Endothelial cell of umbilical vein (primary cell): ENCODE data around the gene USP25.
A peak's percentile ranks its signal among the peaks of the same experiment; 100 is the strongest.

Experiments
- CTCF ChIP-seq, 2 donors: IDR thresholded peaks; 1 replicate in 1 of 2; 2 replicates in 1 of 2; pipeline ENCODE4 v1.5.1; 2011; ENCODE audit warnings: low read length in 2 of 2, mild to moderate bottlenecking in 2 of 2, moderate library complexity in 2 of 2, control low read depth in 1 of 2, inconsistent platforms in 1 of 2, low read depth in 1 of 2; ENCODE audit not compliant: insufficient read depth in 1 of 2; ENCODE audit errors: extremely low read depth in 1 of 2
- EZH2 ChIP-seq: IDR thresholded peaks from 2 replicates; pipeline ENCODE4 v1.6.1; 2012; ENCODE audit warnings: borderline replicate concordance, low read depth, mild to moderate bottlenecking, moderate library complexity, low read length, inconsistent platforms; ENCODE audit not compliant: severe bottlenecking
- FOS ChIP-seq: IDR thresholded peaks from 2 replicates; pipeline ENCODE4 v1.6.1; 2011; ENCODE audit warnings: mild to moderate bottlenecking, low read length, moderate library complexity, borderline replicate concordance; ENCODE audit not compliant: insufficient read depth
- MYC ChIP-seq: IDR thresholded peaks from one replicate; pipeline ENCODE4 v1.6.1; 2011; ENCODE audit warnings: mild to moderate bottlenecking, low read depth, low read length
- POLR2A ChIP-seq: IDR thresholded peaks from 2 replicates; pipeline ENCODE4 v1.6.1; 2012; ENCODE audit warnings: low read depth, mild to moderate bottlenecking, control low read depth, low read length
- POLR2AphosphoS5 ChIP-seq: IDR thresholded peaks from 2 replicates; pipeline ENCODE4 v1.6.1; 2012; ENCODE audit warnings: low read depth, mild to moderate bottlenecking, control low read depth, low read length, moderate library complexity; ENCODE audit not compliant: insufficient read depth

GRCh38 chr21:15706696-15707095, 23.1 kb upstream of the USP25 start:
- no peak for TF ChIP-seq CTCF (IDR thresholded peaks at IDR 0.05; ENCODE audit: extremely low read depth in 1 of 2, insufficient read depth in 1 of 2, low read depth in 1 of 2, low read length in 2 of 2)
- TF ChIP-seq EZH2, result no peak
- TF ChIP-seq POLR2A, result no peak
- TF ChIP-seq MYC, result no peak
- TF ChIP-seq POLR2AphosphoS5, result peak; percentile 35
- TF ChIP-seq FOS, result peak; percentile 88
